Mammary epithelial cell (primary cell): ENCODE data around the gene ATP8A2.

Source experiments
- EZH2 ChIP-seq: IDR thresholded peaks from 2 replicates; pipeline ENCODE4 v1.6.1; 2012; ENCODE audit warnings: low read length, inconsistent platforms, borderline replicate concordance
- TF ChIP-seq, protein P1 (sequence below), 2 donors: IDR thresholded peaks in 1 of 2; conservative IDR thresholded peaks in 1 of 2; 2 replicates each; pipeline ENCODE4 v1.5.1; 2011 to 2012; ENCODE audit warnings: inconsistent platforms in 2 of 2, low read length in 2 of 2, mild to moderate bottlenecking in 2 of 2, control low read depth in 1 of 2, low read depth in 1 of 2; ENCODE audit not compliant: insufficient read depth in 1 of 2; ENCODE audit errors: extremely low read depth in 1 of 2

GRCh38 chr13:25351404-25351803, 20.4 kb upstream of the ATP8A2 start:
- TF ChIP-seq, protein P1, sequence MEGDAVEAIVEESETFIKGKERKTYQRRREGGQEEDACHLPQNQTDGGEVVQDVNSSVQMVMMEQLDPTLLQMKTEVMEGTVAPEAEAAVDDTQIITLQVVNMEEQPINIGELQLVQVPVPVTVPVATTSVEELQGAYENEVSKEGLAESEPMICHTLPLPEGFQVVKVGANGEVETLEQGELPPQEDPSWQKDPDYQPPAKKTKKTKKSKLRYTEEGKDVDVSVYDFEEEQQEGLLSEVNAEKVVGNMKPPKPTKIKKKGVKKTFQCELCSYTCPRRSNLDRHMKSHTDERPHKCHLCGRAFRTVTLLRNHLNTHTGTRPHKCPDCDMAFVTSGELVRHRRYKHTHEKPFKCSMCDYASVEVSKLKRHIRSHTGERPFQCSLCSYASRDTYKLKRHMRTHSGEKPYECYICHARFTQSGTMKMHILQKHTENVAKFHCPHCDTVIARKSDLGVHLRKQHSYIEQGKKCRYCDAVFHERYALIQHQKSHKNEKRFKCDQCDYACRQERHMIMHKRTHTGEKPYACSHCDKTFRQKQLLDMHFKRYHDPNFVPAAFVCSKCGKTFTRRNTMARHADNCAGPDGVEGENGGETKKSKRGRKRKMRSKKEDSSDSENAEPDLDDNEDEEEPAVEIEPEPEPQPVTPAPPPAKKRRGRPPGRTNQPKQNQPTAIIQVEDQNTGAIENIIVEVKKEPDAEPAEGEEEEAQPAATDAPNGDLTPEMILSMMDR (conservative IDR thresholded peaks at IDR 0.05 in 1 of 2, IDR thresholded peaks at IDR 0.05 in 1 of 2; ENCODE audit: extremely low read depth in 1 of 2, insufficient read depth in 1 of 2, low read depth in 1 of 2, low read length in 2 of 2): no peak
- no peak for TF ChIP-seq EZH2
